Activated CD4-positive, alpha-beta memory T cell treated with anti-CD3 and anti-CD28 coated beads, Interleukin-2, amount 10 ng/mL, durations not matched to agents 7 days and 5 days (primary cell): ENCODE data around the gene RELCH. TPM values are rescaled to one million over a fixed set of nuclear protein-coding genes. Genes with fewer than 3 reads are reported as not detected.

Experiments used
- CTCF ChIA-PET: fragments of 350-600 bp; sonication (Branson Sonifier 250); formaldehyde crosslinking; loops from one replicate; lab custom pipeline; 2021; ENCODE audit warnings: antibody characterized with exemption, inconsistent platforms; lab: Charles Lee
- POLR2A ChIA-PET: fragments of 350-600 bp; sonication (Branson Sonifier 250); formaldehyde crosslinking; loops from one replicate; lab custom pipeline; 2021; ENCODE audit warnings: antibody characterized with exemption; lab: Charles Lee
- DNase-seq: peaks from one replicate; pipeline ENCODE4 v3.0.0-alpha.2; 2020
- H3K27ac Mint-ChIP-seq: one replicate; pipeline ENCODE4 v1.8.0; 2021; ENCODE audit warnings: mild to moderate bottlenecking, mixed read lengths
- H3K27me3 Mint-ChIP-seq: one replicate; pipeline ENCODE4 v1.8.0; 2021; ENCODE audit warnings: mixed read lengths
- H3K36me3 Mint-ChIP-seq: one replicate; pipeline ENCODE4 v1.8.0; 2021; ENCODE audit warnings: low read depth, mixed read lengths
- H3K4me1 Mint-ChIP-seq: one replicate; pipeline ENCODE4 v1.8.0; 2021; ENCODE audit warnings: mixed read lengths
- H3K4me3 Mint-ChIP-seq: one replicate; pipeline ENCODE4 v1.8.0; 2021; ENCODE audit warnings: mild to moderate bottlenecking, mixed read lengths
- H3K9me3 Mint-ChIP-seq: one replicate; pipeline ENCODE4 v1.8.0; 2021; ENCODE audit warnings: mixed read lengths
- total RNA-seq, 2 experiments: library from RNA; stranded (reverse); gene quantifications; one replicate each; pipeline ENCODE4 v1.2.3, GENCODE V29; 2021

RELCH gene
- total RNA-seq, 2 experiments from 2014 or later, result 34.8 to 38.6 TPM

DNA sequence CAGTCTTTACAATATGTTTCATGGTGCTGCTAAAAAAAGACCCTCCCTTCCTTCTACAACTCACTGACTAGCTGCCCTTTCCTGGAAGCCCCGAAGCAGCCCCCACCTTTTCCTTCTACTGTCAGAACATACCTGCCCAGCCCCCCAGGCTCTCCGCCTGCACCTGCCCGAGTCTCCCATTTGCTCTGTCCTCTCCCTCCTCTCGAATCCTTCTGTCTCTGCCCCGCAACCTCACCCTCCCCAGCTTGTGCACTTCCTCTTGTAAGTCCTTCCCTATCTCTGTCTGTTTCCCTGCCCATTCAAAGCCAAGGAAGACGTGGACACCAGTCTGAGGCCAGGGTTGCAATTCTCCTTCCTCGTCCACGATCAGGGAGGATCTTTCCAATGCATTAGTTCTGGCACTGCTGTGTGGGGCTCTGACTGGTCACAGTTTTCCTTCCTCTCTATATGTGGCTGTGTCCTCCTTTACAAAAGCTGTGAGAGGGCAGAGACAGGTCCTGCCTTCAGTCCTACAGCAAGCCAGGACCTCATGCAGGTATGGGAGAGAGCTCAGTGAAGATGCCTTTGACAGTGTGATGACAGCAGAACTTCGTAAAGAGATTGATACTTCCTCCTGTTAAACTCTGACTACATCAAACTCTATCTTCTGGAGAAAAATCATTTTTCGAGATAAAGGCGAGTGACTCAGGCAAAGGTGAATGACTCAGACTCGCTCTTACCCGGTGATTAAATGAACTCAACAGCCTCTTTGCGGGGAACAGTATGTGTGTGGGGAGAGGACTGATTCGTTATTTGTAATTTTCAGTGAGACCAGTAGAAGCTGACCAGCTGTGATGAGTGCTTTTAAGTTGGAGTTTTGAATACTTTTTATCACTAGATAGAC lies 152.3 kb downstream of the RELCH start:
- peaks cover 59% of the 10 kb centered on the region for H3K4me1 Mint-ChIP-seq
- peak overlapping the region; percentile 46 for H3K4me3 Mint-ChIP-seq
- peak; percentile 45 for DNase-seq
- H3K27ac Mint-ChIP-seq, result peak overlapping the region; percentile 84
- ChIA-PET CTCF (interaction anchor here (0.9 to 1.7 kb wide), 2 partner anchors 31 to 82 kb away, joined by 3 to 6 read pairs; no protein-coding TSS in a partner anchor), POLR2A (interaction anchor here (1.2 to 4.0 kb wide), 6 partner anchors 10 to 183 kb away, joined by 3 to 18 read pairs (median 8); partner anchors contain the start of gene ZCCHC2)
- H3K27me3 Mint-ChIP-seq, result no peaks in the 10 kb centered on the region
- no peaks in the 10 kb centered on the region for H3K9me3 Mint-ChIP-seq
- peaks cover 36% of the 10 kb centered on the region for H3K36me3 Mint-ChIP-seq

DNA sequence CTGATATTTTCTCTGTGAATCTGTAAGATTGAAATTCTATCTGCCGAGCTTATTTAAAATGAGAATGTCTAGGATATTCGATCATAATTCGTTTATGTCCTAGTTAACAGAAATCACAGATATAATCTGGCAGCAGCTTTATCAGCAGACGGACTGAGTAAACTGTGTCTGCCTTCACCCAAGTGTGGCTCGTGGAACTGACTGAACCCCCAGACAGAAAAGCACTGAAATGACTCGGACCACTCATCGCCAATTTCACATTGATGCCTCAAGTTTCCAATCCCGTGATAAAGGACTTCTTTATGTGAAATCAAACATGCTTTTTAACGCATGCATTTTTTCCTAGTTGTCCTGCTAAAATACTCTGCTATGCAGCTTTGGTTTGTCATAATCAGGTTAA lies 153.9 kb downstream of the RELCH start:
- H3K4me1 Mint-ChIP-seq, result peaks cover 70% of the 10 kb centered on the region
- no peak overlapping the region for H3K4me3 Mint-ChIP-seq

GRCh38 chr18:62341473-62341872 lies 154.4 kb downstream of the RELCH start:
- DNase-seq, result no peak
- Mint-ChIP-seq H3K27me3 (no peaks in the 10 kb centered on the region), H3K27ac (no peak overlapping the region), H3K4me3 (no peak overlapping the region), H3K9me3 (no peaks in the 10 kb centered on the region), H3K36me3 (peaks cover 35% of the 10 kb centered on the region), H3K4me1 (peaks cover 71% of the 10 kb centered on the region)
- POLR2A ChIA-PET, result no interaction called here
- CTCF ChIA-PET, result interaction anchor here (0.9 kb wide), 1 partner anchor 79 kb away, joined by 3 read pairs; no protein-coding TSS in a partner anchor

More for the DNA sequence above, 153.9 kb downstream of the RELCH start:
- no peaks in the 10 kb centered on the region for H3K27me3 Mint-ChIP-seq
- ChIA-PET POLR2A (interaction anchor here (1.0 to 4.0 kb wide), 2 partner anchors 12 to 79 kb away, joined by 3 to 18 read pairs; no protein-coding TSS in a partner anchor), CTCF (interaction anchor here (1.1 to 1.7 kb wide), 2 partner anchors 17 to 80 kb away, joined by 6 read pairs; no protein-coding TSS in a partner anchor)
- H3K27ac Mint-ChIP-seq, result no peak overlapping the region
- DNase-seq, result no peak
- no peaks in the 10 kb centered on the region for H3K9me3 Mint-ChIP-seq
- H3K36me3 Mint-ChIP-seq, result peaks cover 38% of the 10 kb centered on the region

DNA sequence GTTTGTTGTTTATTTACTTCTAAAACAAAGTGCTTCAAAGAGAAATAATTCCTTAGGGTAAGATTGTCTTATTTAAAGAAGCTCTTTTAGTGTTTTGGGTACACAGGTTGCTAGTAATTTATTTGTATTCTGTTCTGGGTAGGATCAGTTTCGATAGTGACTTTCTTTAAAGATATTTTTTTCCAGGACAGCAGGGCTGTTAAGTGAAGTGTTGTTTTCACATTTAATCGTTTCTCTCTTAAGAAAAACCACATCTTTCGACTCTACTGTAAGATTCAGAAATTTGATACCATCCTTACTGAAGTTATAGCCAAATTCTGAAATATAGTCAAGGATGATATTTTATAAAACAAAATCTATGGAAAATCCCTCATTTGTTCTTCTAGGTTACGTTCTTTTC lies 155.8 kb downstream of the RELCH start:
- ChIA-PET POLR2A (no interaction called here), CTCF (interaction anchor here (0.5 kb wide), 1 partner anchor 503 kb away, joined by 4 read pairs; no protein-coding TSS in a partner anchor)
- no peaks in the 10 kb centered on the region for H3K9me3 Mint-ChIP-seq
- peaks cover 74% of the 10 kb centered on the region for H3K4me1 Mint-ChIP-seq
- no peak overlapping the region for H3K4me3 Mint-ChIP-seq
- peak overlapping the region; percentile 12 for H3K27ac Mint-ChIP-seq
- DNase-seq, result no peak
- peaks cover 28% of the 10 kb centered on the region for H3K36me3 Mint-ChIP-seq
- no peaks in the 10 kb centered on the region for H3K27me3 Mint-ChIP-seq

DNA sequence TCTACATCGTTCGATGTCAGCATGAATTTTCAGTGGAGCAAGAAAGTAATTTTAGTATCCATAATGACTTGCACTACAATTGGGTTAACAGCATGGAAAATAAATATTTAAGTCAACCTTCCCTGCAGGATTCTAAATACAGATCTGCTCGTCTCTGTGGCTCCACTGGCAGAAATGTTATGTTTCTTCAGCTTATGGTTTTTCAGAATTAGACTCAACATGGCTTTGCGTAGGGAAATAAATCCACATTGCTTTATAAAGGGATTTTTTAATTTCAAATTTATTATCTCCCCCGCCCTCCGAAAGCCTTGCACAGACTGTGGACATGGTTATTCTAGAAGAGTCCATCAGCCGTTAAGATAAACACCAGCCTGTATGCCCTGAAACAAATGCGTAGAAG lies 156.3 kb downstream of the RELCH start:
- H3K4me1 Mint-ChIP-seq, result peaks cover 74% of the 10 kb centered on the region
- no peak overlapping the region for H3K4me3 Mint-ChIP-seq
- DNase-seq, result no peak
- H3K36me3 Mint-ChIP-seq, result peaks cover 30% of the 10 kb centered on the region
- CTCF ChIA-PET, result no interaction called here
- no peaks in the 10 kb centered on the region for H3K27me3 Mint-ChIP-seq
- H3K9me3 Mint-ChIP-seq, result no peaks in the 10 kb centered on the region
- no peak overlapping the region for H3K27ac Mint-ChIP-seq
- POLR2A ChIA-PET, result no interaction called here

- Mint-ChIP-seq H3K27me3 (no peaks in the 10 kb centered on the region), H3K4me1 (peaks cover 65% of the 10 kb centered on the region), H3K9me3 (no peaks in the 10 kb centered on the region), H3K27ac (peak overlapping the region; percentile 85), H3K4me3 (no peak overlapping the region), H3K36me3 (peaks cover 41% of the 10 kb centered on the region)
- DNase-seq, result no peak
- CTCF ChIA-PET, result interaction anchor here (0.5 to 1.2 kb wide), 2 partner anchors 22 to 106 kb away, joined by 3 to 4 read pairs; no protein-coding TSS in a partner anchor
- POLR2A ChIA-PET, result interaction anchor here (0.6 to 1.8 kb wide), 2 partner anchors 11 to 16 kb away, joined by 3 to 5 read pairs; no protein-coding TSS in a partner anchor
These were observed 158.9 kb downstream of the RELCH start for GRCh38 chr18:62345909-62346308.

DNA sequence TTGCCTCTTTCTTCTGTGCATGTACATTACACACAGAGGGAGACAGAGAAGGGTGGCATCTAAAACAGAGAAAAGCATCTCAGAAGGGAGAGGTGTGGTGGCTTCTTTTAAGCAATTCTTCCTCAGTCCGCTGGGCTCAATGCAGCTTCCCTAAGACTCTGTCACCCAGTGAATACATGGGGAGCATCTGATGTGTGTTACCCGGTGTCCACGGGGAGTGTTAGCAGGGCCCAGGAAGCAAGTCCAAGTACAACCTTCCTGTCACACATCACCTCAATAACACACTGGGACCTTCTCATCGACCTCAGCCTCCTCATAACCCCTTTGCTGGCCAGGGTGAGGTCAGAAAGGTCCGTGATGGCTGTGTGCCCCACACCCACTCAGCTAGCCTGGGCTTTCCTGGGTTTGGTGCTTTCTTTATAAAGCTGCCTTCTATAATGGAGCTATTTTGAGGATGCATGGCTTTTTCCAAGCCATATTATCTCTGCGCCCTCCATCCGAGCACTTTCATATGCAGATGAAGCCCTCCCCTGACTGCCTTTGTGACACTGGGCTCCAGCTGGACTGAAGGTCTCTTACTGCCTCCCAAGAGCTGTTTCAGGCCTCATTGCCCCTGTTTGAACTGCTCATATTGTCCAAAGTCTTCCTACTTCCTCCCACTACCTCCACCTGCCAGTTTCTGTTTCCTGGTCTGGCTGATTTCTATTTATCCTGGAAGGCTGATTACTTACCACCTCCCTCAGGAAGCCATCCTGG lies 159.5 kb downstream of the RELCH start:
- ChIA-PET CTCF (interaction anchor here (0.5 to 1.3 kb wide), 3 partner anchors 21 to 107 kb away, joined by 3 to 4 read pairs (median 4); no protein-coding TSS in a partner anchor), POLR2A (interaction anchor here (1.0 to 1.3 kb wide), 3 partner anchors 15 to 75 kb away, joined by 3 read pairs; no protein-coding TSS in a partner anchor)
- Mint-ChIP-seq H3K27ac (peak overlapping the region; percentile 85), H3K9me3 (no peaks in the 10 kb centered on the region), H3K36me3 (peaks cover 35% of the 10 kb centered on the region), H3K4me1 (peaks cover 59% of the 10 kb centered on the region), H3K27me3 (no peaks in the 10 kb centered on the region), H3K4me3 (no peak overlapping the region)
- no peak for DNase-seq

DNA sequence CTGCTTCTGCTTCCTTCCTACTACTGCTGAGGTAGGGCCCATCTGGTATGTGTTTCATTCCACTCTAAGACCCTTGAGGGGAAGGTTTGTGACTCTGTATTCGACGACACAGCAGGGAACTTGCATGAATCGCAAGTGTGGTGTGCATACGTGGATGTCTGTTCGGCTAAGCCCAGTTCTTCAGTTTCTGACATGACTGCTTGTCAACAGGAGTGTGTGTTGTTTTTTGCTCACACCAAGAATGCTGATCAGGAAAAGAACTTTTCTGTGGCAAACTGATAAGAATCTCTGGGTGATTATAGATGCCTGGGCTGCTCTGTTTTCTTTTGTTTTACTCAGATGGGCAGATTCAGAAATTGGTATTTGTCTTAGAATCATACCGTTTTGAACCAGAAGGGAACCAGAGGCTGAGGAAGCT lies 160.0 kb downstream of the RELCH start:
- Mint-ChIP-seq H3K27ac (peak overlapping the region; percentile 85), H3K4me3 (no peak overlapping the region)
- CTCF ChIA-PET, result interaction anchor here (1.2 to 1.3 kb wide), 2 partner anchors 71 to 74 kb away, joined by 3 to 4 read pairs; no protein-coding TSS in a partner anchor

GRCh38 chr18:62348474-62348873 lies 161.4 kb downstream of the RELCH start:
- Mint-ChIP-seq H3K36me3 (peaks cover 37% of the 10 kb centered on the region), H3K27ac (no peak overlapping the region), H3K27me3 (no peaks in the 10 kb centered on the region), H3K4me3 (no peak overlapping the region), H3K4me1 (peaks cover 46% of the 10 kb centered on the region), H3K9me3 (no peaks in the 10 kb centered on the region)
- POLR2A ChIA-PET, result interaction anchor here (1.5 kb wide), 1 partner anchor 72 kb away, joined by 3 read pairs; no protein-coding TSS in a partner anchor
- no peak for DNase-seq
- CTCF ChIA-PET, result no interaction called here

More for the DNA sequence above, 160.0 kb downstream of the RELCH start:
- DNase-seq, result peak; percentile 24
- no peaks in the 10 kb centered on the region for H3K9me3 Mint-ChIP-seq
- H3K36me3 Mint-ChIP-seq, result peaks cover 34% of the 10 kb centered on the region
- peaks cover 58% of the 10 kb centered on the region for H3K4me1 Mint-ChIP-seq
- POLR2A ChIA-PET, result interaction anchor here (1.0 to 1.5 kb wide), 4 partner anchors 15 to 74 kb away, joined by 3 read pairs; no protein-coding TSS in a partner anchor
- no peaks in the 10 kb centered on the region for H3K27me3 Mint-ChIP-seq

DNA sequence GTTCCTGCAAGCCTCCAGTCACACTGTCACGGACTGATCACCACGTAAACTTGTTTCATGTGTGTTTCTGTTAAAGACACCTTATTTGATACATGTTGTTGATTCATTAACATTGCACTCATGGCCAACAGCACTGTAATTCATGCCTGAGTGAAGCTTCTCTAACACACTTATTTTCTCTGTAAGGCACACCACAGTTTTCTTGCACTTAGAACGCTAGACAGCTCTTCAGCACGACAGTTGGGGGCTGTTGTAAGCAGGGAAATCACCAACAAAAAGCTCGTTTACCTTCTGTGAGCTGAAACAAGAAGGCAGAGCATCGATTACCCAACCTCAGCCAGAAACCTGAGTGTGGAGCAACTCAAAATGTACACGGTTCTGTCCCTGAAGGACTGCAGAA lies 166.1 kb downstream of the RELCH start:
- POLR2A ChIA-PET, result no interaction called here
- H3K27ac Mint-ChIP-seq, result no peak overlapping the region
- peaks cover 61% of the 10 kb centered on the region for H3K36me3 Mint-ChIP-seq

DNA sequence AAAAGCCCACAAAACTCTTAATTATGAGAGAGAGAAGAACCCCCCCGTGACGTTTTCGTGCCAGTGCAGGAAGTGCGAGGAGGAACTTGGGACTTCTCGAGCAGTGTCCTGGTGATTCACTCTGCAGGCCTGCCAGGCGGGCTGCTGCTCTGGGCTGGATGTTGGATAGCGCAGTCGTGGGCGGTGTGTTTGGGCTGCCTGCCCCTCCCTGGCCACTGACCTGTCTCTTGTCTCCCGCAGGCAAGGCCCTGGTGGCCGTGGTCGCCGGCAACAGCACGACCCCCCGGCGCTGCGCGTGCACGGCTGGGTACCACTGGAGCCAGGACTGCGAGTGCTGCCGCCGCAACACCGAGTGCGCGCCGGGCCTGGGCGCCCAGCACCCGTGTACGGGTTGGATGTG lies 167.1 kb downstream of the RELCH start:
- Mint-ChIP-seq H3K9me3 (no peaks in the 10 kb centered on the region), H3K27me3 (no peaks in the 10 kb centered on the region), H3K4me1 (peaks cover 28% of the 10 kb centered on the region), H3K36me3 (peaks cover 58% of the 10 kb centered on the region), H3K4me3 (no peak overlapping the region), H3K27ac (no peak overlapping the region)
- POLR2A ChIA-PET, result no interaction called here
- DNase-seq, result no peak
- CTCF ChIA-PET, result no interaction called here

More for the DNA sequence above, 166.1 kb downstream of the RELCH start:
- no peak overlapping the region for H3K4me3 Mint-ChIP-seq
- H3K27me3 Mint-ChIP-seq, result no peaks in the 10 kb centered on the region
- H3K4me1 Mint-ChIP-seq, result peaks cover 34% of the 10 kb centered on the region
- no peaks in the 10 kb centered on the region for H3K9me3 Mint-ChIP-seq
- DNase-seq, result no peak
- CTCF ChIA-PET, result no interaction called here

DNA sequence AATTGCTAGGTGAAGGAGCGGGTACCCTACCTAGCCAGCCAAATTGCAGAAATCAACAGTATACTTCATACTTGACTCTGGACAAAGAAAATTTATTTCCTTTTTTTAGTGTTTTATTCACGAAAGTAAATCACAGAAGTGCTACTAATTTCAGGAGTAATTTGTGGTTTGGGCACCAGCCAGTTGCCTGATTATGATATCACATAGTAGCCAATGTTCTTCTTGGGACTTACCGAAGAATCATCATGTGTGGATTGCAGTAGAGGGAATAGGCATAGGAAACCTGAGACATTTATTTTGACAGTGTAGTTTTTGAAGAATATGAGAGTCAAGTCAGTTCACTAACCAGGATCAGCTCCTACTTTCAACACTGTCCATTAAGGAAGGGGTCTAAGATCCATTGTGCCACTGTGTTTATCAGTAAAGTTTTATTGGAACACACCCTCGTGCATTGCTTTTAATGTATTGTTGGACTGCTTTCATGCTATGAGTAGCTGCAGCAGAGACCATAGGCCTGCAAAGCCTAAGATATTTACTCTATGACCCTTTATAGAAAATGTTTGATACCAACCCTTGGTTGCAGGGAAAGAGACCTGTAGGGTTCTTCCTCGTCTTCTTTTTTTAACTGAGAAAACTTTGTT lies 170.1 kb downstream of the RELCH start:
- Mint-ChIP-seq H3K4me3 (no peak overlapping the region), H3K4me1 (peaks cover 22% of the 10 kb centered on the region), H3K9me3 (no peaks in the 10 kb centered on the region), H3K36me3 (peaks cover 69% of the 10 kb centered on the region), H3K27me3 (no peaks in the 10 kb centered on the region), H3K27ac (no peak overlapping the region)
- ChIA-PET POLR2A (interaction anchor here (0.6 to 1.3 kb wide), 3 partner anchors 11 to 18 kb away, joined by 3 read pairs; no protein-coding TSS in a partner anchor), CTCF (no interaction called here)
- DNase-seq, result no peak
